ENCODE measurements around the gene PSMB10.

The PSMB10 gene

GRCh38 chr16:67945392-67945933 lies 8.8 kb upstream of the PSMB10 start:
- TF ChIP-seq, protein P1, sequence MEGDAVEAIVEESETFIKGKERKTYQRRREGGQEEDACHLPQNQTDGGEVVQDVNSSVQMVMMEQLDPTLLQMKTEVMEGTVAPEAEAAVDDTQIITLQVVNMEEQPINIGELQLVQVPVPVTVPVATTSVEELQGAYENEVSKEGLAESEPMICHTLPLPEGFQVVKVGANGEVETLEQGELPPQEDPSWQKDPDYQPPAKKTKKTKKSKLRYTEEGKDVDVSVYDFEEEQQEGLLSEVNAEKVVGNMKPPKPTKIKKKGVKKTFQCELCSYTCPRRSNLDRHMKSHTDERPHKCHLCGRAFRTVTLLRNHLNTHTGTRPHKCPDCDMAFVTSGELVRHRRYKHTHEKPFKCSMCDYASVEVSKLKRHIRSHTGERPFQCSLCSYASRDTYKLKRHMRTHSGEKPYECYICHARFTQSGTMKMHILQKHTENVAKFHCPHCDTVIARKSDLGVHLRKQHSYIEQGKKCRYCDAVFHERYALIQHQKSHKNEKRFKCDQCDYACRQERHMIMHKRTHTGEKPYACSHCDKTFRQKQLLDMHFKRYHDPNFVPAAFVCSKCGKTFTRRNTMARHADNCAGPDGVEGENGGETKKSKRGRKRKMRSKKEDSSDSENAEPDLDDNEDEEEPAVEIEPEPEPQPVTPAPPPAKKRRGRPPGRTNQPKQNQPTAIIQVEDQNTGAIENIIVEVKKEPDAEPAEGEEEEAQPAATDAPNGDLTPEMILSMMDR (conservative IDR thresholded peaks at IDR 0.05; ENCODE audit: control insufficient read depth, insufficient read depth, low read depth, low read length), result no peak
- no peak overlapping the region for H3K4me3 ChIP-seq (ENCODE audit: control insufficient read depth, low read depth, low read length)
- DNase-seq (ENCODE audit: low read depth), result peak; percentile 81

GRCh38 chr16:67944690-67945391 lies 8.2 kb upstream of the PSMB10 start:
- DNase-seq (ENCODE audit: low read depth), result no peak
- no peak overlapping the region for H3K4me3 ChIP-seq (ENCODE audit: control insufficient read depth, low read depth, low read length)
- TF ChIP-seq, protein P1 (conservative IDR thresholded peaks at IDR 0.05; ENCODE audit: control insufficient read depth, insufficient read depth, low read depth, low read length), result no peak

GRCh38 chr16:67943619-67944504 lies 7.2 kb upstream of the PSMB10 start, which contains the start of gene LCAT:
Gene LCAT, minus strand, starts transcription at chr16:67944120. Its CDS starts 19 bp downstream, at chr16:67944101.
- DNase-seq (ENCODE audit: low read depth), result peak; percentile 39
- H3K4me3 ChIP-seq (ENCODE audit: control insufficient read depth, low read depth, low read length), result no peak within 1 kb of the TSS

DNA sequence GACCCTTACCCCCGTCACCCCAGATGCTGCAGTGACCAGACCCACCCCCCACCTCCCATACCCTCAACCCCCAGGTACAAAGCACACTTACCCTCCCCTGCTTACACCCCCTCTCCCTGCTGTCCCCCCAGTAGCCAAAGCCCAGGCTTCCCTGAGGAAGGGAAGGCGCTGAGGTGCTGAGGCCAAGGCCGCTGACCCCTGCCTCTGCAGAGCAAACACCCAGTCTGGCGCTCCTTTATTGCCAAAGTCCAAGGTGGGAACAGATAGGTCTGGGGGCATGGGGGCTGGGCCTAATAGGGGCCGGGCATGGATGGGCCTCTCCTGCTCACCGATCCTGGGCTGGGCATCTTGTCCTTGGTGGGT lies 6.6 kb upstream of the PSMB10 start:
- TF ChIP-seq, protein P1 (conservative IDR thresholded peaks at IDR 0.05; ENCODE audit: control insufficient read depth, insufficient read depth, low read depth, low read length), result no peak
- DNase-seq (ENCODE audit: low read depth), result no peak
- no peak overlapping the region for H3K4me3 ChIP-seq (ENCODE audit: control insufficient read depth, low read depth, low read length)

More at GRCh38 chr16:67943619-67944504, 7.2 kb upstream of the PSMB10 start, which contains the start of gene LCAT:
- TF ChIP-seq, protein P1 (conservative IDR thresholded peaks at IDR 0.05; ENCODE audit: control insufficient read depth, insufficient read depth, low read depth, low read length), result no peak

- TF ChIP-seq, protein P1 (conservative IDR thresholded peaks at IDR 0.05; ENCODE audit: control insufficient read depth, insufficient read depth, low read depth, low read length), result no peak
- H3K4me3 ChIP-seq (ENCODE audit: control insufficient read depth, low read depth, low read length), result no peak overlapping the region
- DNase-seq (ENCODE audit: low read depth), result no peak
These were observed 6.0 kb upstream of the PSMB10 start for GRCh38 chr16:67942510-67943255.

DNA sequence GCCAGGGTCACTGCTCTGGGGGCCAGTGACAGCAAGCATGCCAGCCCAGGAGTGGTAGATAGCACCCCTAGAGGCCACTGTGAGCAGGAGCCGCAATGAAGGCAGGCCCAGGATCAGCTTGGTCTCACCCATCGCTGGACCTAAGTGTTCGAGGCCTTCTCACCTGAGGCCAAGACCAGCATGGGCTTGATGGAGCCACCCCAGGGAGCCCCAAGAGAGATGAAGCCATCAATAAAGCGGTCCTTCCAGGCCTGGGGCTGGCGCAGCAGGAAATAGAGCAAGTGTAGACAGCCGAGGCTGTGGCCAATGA lies 5.5 kb upstream of the PSMB10 start:
- TF ChIP-seq, protein P1 (conservative IDR thresholded peaks at IDR 0.05; ENCODE audit: control insufficient read depth, insufficient read depth, low read depth, low read length), result peak; percentile 63
- peak; percentile 39 for DNase-seq (ENCODE audit: low read depth)
- H3K4me3 ChIP-seq (ENCODE audit: control insufficient read depth, low read depth, low read length), result no peak overlapping the region
